ENCODE results near the gene ARHGEF12. TPM values are rescaled to one million over a fixed set of nuclear protein-coding genes. Genes with fewer than 3 reads are reported as not detected.

The ARHGEF12 gene
- total RNA-seq, 4 donors from 2014 or later: 64.4 to 108 (median 88.3) TPM

GRCh38 chr11:120392314-120392713 is 56.1 kb downstream of the ARHGEF12 start:
- no peak for TF ChIP-seq CTCF (IDR thresholded peaks at IDR 0.05; ENCODE audit: low read depth)

GRCh38 chr11:120392793-120393192 is 56.6 kb downstream of the ARHGEF12 start:
- no peak for TF ChIP-seq CTCF (IDR thresholded peaks at IDR 0.05; ENCODE audit: low read depth)

GRCh38 chr11:120394119-120394518 is 57.9 kb downstream of the ARHGEF12 start:
- no peak for TF ChIP-seq CTCF (IDR thresholded peaks at IDR 0.05; ENCODE audit: low read depth)

GRCh38 chr11:120395778-120396177 is 59.6 kb downstream of the ARHGEF12 start:
- no peak for TF ChIP-seq CTCF (IDR thresholded peaks at IDR 0.05; ENCODE audit: low read depth)

- no peak for TF ChIP-seq CTCF (IDR thresholded peaks at IDR 0.05; ENCODE audit: low read depth)
These were observed 61.9 kb downstream of the ARHGEF12 start for GRCh38 chr11:120398132-120398531.

GRCh38 chr11:120399307-120399706 is 63.1 kb downstream of the ARHGEF12 start:
- no peak for TF ChIP-seq CTCF (IDR thresholded peaks at IDR 0.05; ENCODE audit: low read depth)

GRCh38 chr11:120400564-120401364 is 64.6 kb downstream of the ARHGEF12 start:
- TF ChIP-seq CTCF (IDR thresholded peaks at IDR 0.05; ENCODE audit: low read depth): no peak

Measured in subcutaneous adipose tissue (tissue), 4 donors.